Upper lobe of left lung (tissue), 6 donors: ENCODE measurements around the gene DNAJC25. TPM values are rescaled to one million over a fixed set of nuclear protein-coding genes. Genes with fewer than 3 reads are reported as not detected.

ENCODE experiments used
- ATAC-seq, 2 donors: fragments of 200-7000 bp; cut with Tn5 transposase; one replicate each; pipeline ENCODE4 v1.9.1; 2022; ENCODE audit warnings: mild to moderate bottlenecking in 2 of 2, moderate library complexity in 2 of 2; ENCODE audit not compliant: low FRiP score in 2 of 2
- DNase-seq, 2 donors: peaks; one replicate each; pipeline ENCODE4 v3.0.0-alpha.2; 2019 to 2020
- H3K27ac ChIP-seq, 4 donors: fragments of 200-600 bp; sonication (generic); one replicate each; pipeline ENCODE4 v1.5.1; 2016 to 2019
- H3K27me3 ChIP-seq, 4 donors: fragments of 200-600 bp; sonication (generic); one replicate each; pipeline ENCODE4 v1.5.1; 2017 to 2019
- H3K36me3 ChIP-seq, 4 donors: fragments of 200-600 bp; sonication (generic); one replicate each; pipeline ENCODE4 v1.5.1; 2016 to 2019
- H3K4me1 ChIP-seq, 4 donors: fragments of 200-600 bp; sonication (generic); one replicate each; pipeline ENCODE4 v1.5.1; 2018 to 2019
- H3K4me3 ChIP-seq, 4 donors: fragments of 200-600 bp; sonication (generic); one replicate each; pipeline ENCODE4 v1.5.1; 2017 to 2019; ENCODE audit warnings: mild to moderate bottlenecking in 2 of 4, moderate library complexity in 1 of 4
- H3K9me3 ChIP-seq, 4 donors: fragments of 200-600 bp; sonication (generic); one replicate each; pipeline ENCODE4 v1.5.1; 2018 to 2019
- CTCF ChIP-seq, 6 experiments: fragments of 450-650 bp in 4 of 6; fragments of 200-600 bp in 2 of 6; sonication (generic) in 2 of 6; IDR thresholded peaks; one replicate each; pipeline ENCODE4 v1.5.1; 2016 to 2019; ENCODE audit warnings: antibody characterized with exemption in 6 of 6
- EP300 ChIP-seq, 4 donors: sonication (generic); formaldehyde crosslinking; IDR thresholded peaks; one replicate each; pipeline ENCODE4 v1.5.1; 2017; ENCODE audit warnings: antibody characterized with exemption in 4 of 4, control low read depth in 2 of 4
- POLR2A ChIP-seq, 4 donors: fragments of 450-650 bp; IDR thresholded peaks; one replicate each; pipeline ENCODE4 v1.5.1; 2016 to 2017; ENCODE audit warnings: antibody characterized with exemption in 4 of 4, mild to moderate bottlenecking in 2 of 4
- POLR2AphosphoS5 ChIP-seq, 2 donors: sonication (generic); formaldehyde crosslinking; IDR thresholded peaks; one replicate each; pipeline ENCODE4 v1.5.1; 2017; ENCODE audit warnings: antibody characterized with exemption in 2 of 2
- WGBS, 2 donors: methylation state at CpG; one replicate each; pipeline ENCODE4 v1.1.5; 2017 to 2018; 5-methylcytosine and 5-hydroxymethylcytosine counted together
- total RNA-seq, 6 donors: library from RNA; depleted of rRNA in 4 of 6; stranded (reverse); fragments of >200 nt in 4 of 6; gene quantifications; one replicate each; pipeline versions ENCODE4 v1.1.0 to v1.2.1, GENCODE V29; 2016 to 2021
- donor health status: DM: no; HTN: no; CAD: no; lungs with moderate emphysema.
- donor health status: DM: no; HTN: yes; CAD: no; lungs with severe emphysema.

The DNAJC25 gene
- total RNA-seq, 6 donors from 2014 or later: 4.5 to 12.2 (median 7.2) TPM

DNA sequence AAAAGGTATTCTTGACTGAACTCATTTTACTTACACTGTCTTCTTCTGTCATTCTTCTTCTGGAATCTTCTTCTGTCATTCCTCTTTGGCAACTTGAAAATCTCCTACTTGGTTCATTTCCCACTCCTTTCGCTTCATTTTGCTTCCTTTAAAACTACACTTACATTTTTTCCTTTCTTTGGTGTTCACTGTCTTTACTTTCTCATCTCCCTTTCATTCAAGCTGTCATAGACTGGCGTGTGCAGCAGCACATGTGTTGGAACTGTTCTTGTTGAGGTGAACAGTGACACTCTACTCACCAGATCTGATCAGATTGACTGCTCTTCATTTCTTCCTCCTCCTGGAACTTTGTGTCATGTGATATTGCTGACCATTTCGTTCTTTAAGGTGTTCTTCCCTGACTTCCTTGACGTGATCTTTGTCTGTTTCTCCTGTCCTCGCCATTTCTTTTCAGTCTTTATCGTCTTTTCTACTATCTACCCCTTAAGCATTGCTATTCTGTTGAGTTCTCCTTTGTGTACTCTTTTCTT, 6.4 kb downstream of the DNAJC25 start:
- 88 to 95% methylated on average over 6 of the region's 6 CpGs for WGBS, 2 donors
- TF ChIP-seq CTCF (IDR thresholded peaks at IDR 0.05): no peak
- TF ChIP-seq POLR2AphosphoS5 (IDR thresholded peaks at IDR 0.05): no peak
- no peak for TF ChIP-seq POLR2A (IDR thresholded peaks at IDR 0.05)
- no peak for TF ChIP-seq EP300 (IDR thresholded peaks at IDR 0.05)
- Histone ChIP-seq H3K27me3 (no peaks in the 10 kb centered on the region), H3K4me3 (no peak overlapping the region), H3K36me3 (no peaks in the 10 kb centered on the region), H3K9me3 (no peaks in the 10 kb centered on the region), H3K27ac (no peak overlapping the region), H3K4me1 (peaks cover 7 to 31% (median 20%) of the 10 kb centered on the region in 4 donors)
- ATAC-seq (no peak), DNase-seq (no peak)

- Histone ChIP-seq H3K27me3 (no peaks in the 10 kb centered on the region), H3K4me1 (no peaks in the 10 kb centered on the region), H3K27ac (no peak overlapping the region), H3K4me3 (no peak overlapping the region), H3K36me3 (peaks cover 0 to 31% (median 4%) of the 10 kb centered on the region in 4 donors), H3K9me3 (no peaks in the 10 kb centered on the region)
- no peak for DNase-seq
- TF ChIP-seq CTCF (IDR thresholded peaks at IDR 0.05) (no peak), POLR2AphosphoS5 (IDR thresholded peaks at IDR 0.05) (no peak), EP300 (IDR thresholded peaks at IDR 0.05) (no peak), POLR2A (IDR thresholded peaks at IDR 0.05) (no peak)
- ATAC-seq: no peak
- WGBS, 2 donors: 84 to 85% methylated on average over 8 of the region's 8 CpGs
Measured at GRCh38 chr9:111644195-111644772, 13.2 kb downstream of the DNAJC25 start.

DNA sequence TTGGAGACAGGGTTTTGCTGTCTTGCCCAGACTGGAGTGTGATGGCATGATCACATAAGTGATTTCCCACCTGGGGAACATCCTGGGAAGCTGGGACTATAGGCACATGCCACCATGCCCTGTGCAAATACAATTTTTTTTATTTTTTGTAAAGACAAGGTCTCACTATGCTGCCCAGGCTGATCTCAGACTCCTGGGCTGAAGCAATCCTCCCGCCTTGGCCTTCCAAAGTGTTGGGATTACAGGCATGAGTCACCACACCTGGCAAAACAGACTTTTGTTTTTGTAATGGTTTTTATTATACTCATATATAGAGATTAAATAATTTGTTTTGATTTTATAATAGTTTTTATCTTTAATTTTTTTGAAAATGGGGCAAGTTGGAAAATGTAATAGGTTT, 14.7 kb downstream of the DNAJC25 start:
- Histone ChIP-seq H3K27ac (no peak overlapping the region), H3K9me3 (no peaks in the 10 kb centered on the region), H3K4me3 (no peak overlapping the region), H3K4me1 (no peaks in the 10 kb centered on the region), H3K27me3 (no peaks in the 10 kb centered on the region), H3K36me3 (peaks cover 0 to 46% (median 4%) of the 10 kb centered on the region in 4 donors)
- 86 to 92% methylated on average over 1 of the region's 1 CpG for WGBS, 2 donors
- DNase-seq (no peak), ATAC-seq (no peak)
- TF ChIP-seq CTCF (IDR thresholded peaks at IDR 0.05): no peak
- no peak for TF ChIP-seq EP300 (IDR thresholded peaks at IDR 0.05)
- no peak for TF ChIP-seq POLR2A (IDR thresholded peaks at IDR 0.05)
- TF ChIP-seq POLR2AphosphoS5 (IDR thresholded peaks at IDR 0.05): no peak

DNA sequence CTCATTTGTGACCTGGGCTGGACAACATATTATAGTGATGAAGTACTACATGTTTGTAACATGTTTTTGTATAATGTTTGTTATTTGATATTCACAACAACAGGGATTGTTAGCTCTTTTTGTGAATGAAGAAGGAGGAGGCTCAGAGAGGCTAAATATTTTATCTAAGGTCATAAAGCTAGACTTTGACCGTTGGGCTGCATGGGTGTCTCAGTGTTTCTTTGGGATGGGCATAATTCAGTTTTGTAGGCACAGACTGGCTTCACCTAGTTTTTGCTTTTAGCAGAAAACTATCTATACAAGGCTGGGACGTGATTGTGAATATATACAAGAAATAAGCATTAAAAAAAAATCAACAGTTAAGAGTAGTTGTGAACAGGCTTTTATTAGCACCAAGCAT, 15.3 kb downstream of the DNAJC25 start:
- Histone ChIP-seq H3K4me3 (no peak overlapping the region), H3K36me3 (peaks cover 0 to 47% (median 4%) of the 10 kb centered on the region in 4 donors)

GRCh38 chr9:111648066-111648465, 16.9 kb downstream of the DNAJC25 start:
- 75 to 82% methylated on average over 4 of the region's 4 CpGs for WGBS, 2 donors
- ATAC-seq: peak in 1 of 2 donors; percentile 31
- H3K27ac ChIP-seq: peak overlapping the region in 1 of 4 donors; percentile 59

More for the DNA sequence above, 15.3 kb downstream of the DNAJC25 start:
- no peaks in the 10 kb centered on the region for H3K27me3 ChIP-seq
- H3K9me3 ChIP-seq: no peaks in the 10 kb centered on the region
- DNase-seq (no peak), ATAC-seq (no peak)
- no peak overlapping the region for H3K27ac ChIP-seq
- H3K4me1 ChIP-seq: no peaks in the 10 kb centered on the region
- TF ChIP-seq EP300 (IDR thresholded peaks at IDR 0.05): no peak
- 87 to 91% methylated on average over 2 of the region's 2 CpGs for WGBS, 2 donors

More at GRCh38 chr9:111648066-111648465, 16.9 kb downstream of the DNAJC25 start:
- H3K36me3 ChIP-seq: peaks cover 0 to 47% (median 6%) of the 10 kb centered on the region in 4 donors
- H3K27me3 ChIP-seq: no peaks in the 10 kb centered on the region
- no peak for TF ChIP-seq CTCF (IDR thresholded peaks at IDR 0.05)
- no peak for TF ChIP-seq POLR2AphosphoS5 (IDR thresholded peaks at IDR 0.05)
- peak in 1 of 2 donors; percentile 36 for DNase-seq
- H3K9me3 ChIP-seq: no peaks in the 10 kb centered on the region
- no peaks in the 10 kb centered on the region for H3K4me1 ChIP-seq
- no peak overlapping the region for H3K4me3 ChIP-seq
